GM21360 (cell line): Measurements from ENCODE around the gene GCK.
"Not testable (repeated sequence)": the region's sequence is repeated elsewhere in the genome, so short reads cannot be mapped to it uniquely, and the experiment has no call there.

ENCODE experiments used
- ATAC-seq: cut with Tn5 transposase; IDR thresholded peaks from one replicate; pipeline ENCODE4 v1.9.1; 2021; ENCODE audit warnings: mild to moderate bottlenecking, moderate library complexity; ENCODE audit not compliant: unreplicated experiment

Gene GCK

DNA sequence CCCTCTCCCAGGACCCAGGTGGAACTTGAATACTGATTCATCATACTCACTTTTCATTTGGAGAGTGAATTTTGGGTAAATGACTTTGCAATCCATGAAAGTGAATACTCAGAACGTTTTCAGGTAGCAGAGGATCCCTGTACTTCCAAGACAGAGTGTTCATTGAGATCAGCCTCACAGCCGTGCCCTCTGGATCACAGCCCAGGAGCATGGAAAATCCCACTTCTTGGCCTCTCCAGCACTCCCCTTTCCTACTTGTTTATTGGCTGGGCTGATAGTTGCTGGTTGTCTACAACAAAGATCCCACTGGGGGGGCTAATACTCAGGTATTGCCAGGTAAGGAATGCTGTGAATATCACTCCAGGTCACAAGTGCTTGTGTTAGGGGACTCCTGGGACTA, 5.9 kb downstream of the GCK start:
- ATAC-seq = no peak

- no peak for ATAC-seq
These were observed 6.4 kb downstream of the GCK start for GRCh38 chr7:44182827-44183226.

DNA sequence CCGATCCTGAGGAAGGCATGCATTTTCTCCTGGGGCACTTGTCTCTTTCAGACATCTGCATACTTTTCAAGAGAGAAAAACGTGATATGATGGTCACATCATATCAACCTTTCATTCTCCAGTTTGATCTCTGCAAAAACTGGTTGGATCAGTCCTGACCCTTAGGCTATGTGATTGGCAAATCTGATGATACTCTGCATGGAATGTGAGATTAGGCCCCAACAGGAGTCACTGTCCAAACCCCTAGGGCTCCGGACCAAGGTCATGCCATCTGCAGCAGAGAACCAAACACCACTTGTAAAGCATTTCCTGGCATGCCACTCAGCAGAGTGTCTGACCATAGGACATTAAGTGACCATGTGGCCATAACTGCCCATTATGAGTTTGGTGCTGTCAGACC, 8.6 kb downstream of the GCK start:
- ATAC-seq = no peak

DNA sequence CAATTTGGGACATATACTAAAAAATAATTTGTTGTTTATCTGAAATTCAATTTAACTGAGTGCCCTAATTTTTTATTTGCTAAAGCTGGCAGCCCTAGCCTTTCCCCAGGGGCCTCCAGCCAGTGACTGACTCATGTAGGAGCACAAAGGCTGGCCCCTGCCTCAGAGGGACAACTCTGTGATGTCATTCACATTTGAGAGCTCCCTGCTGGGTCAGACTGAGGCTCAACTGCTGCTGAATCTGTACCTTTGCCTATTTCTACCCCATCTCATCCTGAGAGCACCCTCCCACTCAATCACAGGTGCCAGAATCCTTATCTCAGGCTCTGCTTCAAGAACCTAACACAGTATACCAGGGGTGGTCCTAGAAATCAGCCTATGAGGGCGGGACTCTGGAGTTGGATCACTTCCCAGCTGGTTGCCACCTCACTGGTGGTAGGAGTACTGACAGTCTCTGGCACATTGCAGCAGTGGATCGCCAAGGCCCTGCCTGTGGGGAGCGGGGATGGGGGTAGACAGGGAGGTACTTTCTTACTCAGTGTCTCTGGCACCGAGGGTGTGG, 11.6 kb downstream of the GCK start:
- ATAC-seq = no peak

DNA sequence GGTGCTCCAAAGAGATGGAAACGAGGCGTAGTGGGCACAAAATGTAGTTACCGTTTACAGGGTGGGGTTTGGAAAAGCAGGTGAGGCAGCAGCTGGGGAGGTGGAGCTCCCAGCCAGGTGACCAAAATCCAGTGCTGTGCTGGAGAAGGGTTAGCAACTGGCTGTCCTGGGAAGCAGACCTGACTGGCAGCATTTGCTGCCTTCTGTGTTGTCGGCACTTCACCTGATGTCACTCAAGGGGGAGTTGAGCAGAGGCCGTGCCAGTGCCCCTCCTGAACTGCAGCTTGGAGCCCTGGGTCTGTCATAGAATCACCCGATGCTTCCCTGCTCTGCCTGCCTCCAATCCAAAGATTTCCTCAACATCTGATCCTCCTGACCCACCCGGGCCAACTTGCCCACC, 12.8 kb downstream of the GCK start:
- no peak for ATAC-seq

- ATAC-seq = no peak
These were observed 13.5 kb downstream of the GCK start for GRCh38 chr7:44175730-44176129.

- ATAC-seq = not testable (repeated sequence)
These were observed 14.6 kb downstream of the GCK start for GRCh38 chr7:44174694-44174948.

DNA sequence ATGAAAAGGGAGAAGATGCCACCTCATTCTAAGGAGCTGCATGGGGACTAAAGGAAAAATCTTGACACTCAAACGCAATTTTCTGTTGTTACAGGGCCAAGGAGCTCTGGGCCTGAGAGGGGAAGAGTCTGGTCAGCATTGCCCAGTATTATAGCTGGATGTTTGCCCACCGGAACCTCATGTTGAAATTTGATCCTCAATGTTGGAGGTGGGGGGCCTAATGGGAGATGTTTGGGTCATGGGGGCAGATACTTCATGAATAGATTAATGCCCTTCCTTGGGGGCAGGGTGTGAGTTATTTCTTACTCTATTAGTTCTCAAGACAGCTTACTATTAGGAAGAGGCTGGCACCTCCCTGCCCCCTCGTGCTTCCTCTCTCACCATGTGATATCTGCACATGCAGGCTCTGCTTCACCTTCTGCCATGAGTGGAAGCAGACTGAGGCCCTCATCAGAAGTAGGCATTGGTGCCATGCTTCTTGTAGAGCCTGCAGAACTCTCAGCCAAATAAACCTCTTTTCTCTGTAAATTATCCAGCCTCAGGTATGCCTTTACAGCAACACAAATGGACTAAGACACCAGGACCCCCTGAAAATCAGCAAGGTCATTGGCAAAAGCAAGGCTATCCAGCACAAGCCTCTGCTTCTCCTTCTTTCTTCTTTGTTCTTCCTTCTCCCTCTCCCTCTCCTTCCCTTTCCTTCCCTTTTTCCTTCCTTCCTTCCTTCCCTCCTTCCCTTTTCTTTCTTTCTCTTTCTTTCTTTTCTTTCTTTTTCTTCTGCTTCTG, 15.1 kb downstream of the GCK start:
- no peak for ATAC-seq

GRCh38 chr7:44172803-44173424, 16.3 kb downstream of the GCK start:
- no peak for ATAC-seq

GRCh38 chr7:44172352-44172751, 16.9 kb downstream of the GCK start:
- ATAC-seq = no peak

GRCh38 chr7:44171901-44172300, 17.3 kb downstream of the GCK start:
- ATAC-seq = not testable (repeated sequence)

GRCh38 chr7:44167920-44168319, 21.3 kb downstream of the GCK start:
- ATAC-seq = no peak

DNA sequence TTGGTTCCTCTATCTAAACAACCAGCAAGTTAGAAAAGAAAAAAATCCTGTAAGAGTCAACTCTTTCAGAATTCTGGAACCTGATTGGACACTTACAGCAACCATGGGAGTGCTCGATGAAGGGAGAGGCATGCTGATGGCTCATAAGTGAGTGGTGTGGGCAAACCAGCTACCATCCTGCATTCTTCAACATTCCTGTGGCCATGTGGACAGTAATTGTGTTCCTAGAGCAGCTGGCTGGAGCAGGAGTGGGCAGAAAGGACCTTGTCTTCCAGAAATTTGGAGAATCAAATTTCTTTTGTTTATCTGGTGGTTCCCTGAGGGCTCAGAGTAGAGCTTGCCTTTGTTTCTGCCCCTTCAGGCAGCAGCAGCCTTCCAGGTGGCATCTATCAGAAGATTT, 25.6 kb downstream of the GCK start:
- no peak for ATAC-seq

DNA sequence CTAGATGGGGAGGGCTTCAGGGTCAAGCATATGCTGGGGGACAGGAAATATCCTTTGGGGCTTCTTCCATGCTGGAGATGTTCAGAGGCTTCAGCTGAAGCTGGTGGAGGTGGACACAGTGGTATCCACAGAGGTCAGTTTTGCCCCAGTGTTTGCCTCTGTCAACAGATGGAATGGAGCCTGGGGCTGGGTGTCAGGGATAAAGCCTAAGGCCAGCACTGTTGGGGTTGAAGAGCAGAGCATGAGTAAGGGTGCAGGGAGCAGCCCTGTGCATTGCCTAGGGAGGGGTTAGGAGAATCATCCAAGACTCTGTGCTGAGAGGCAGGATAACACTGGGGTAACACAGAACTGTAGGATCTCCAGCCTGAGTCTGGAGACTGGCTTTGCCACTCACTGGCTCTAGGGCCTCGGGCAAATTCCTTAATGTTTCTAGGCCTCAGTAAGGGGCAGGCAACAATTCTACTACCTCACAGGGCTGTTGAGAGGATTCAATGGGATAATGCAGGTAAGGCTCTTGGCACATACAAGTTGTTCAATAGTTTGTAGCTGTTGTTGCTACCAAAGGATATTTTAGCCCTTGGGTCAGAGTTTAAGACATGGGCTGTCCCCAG, 26.3 kb downstream of the GCK start:
- no peak for ATAC-seq

DNA sequence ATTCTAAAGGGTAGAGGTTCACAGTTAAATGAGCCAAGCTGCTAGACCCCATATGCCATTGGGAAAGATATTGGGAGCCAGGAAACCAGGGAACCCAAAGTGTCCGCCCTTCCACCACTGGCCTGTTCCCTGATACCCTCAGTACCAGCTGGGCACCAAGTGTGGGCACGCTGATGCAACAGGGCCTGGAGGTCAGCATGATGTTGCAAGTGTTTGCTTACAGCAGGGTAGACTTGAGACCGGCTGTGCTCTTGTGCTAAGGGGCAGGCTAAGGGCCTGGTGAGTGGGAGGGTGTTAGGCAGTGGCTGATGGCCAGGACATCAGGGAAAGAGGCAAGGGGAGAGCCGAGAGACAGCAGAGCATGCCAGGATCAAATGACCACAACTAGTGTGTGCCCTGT, 27.1 kb downstream of the GCK start:
- ATAC-seq = no peak

DNA sequence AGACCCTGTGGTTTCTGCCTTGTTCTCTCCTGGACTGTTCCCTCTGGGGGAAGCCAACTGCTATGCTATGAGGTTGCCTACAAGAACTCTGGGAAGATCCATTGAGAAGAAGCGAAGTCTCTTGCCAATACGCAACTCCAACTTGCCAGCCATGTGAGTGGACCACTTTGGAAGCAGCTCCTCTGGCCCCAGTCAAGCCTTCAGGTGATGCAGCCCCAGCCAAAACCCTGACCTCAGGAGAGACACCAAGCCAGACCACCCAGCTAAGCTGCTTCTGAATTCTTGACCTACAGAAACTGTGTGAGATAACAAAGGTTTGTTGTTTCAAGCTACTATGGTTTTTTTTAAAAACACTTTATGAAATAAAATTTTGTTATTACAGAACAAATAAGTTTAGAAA, 27.9 kb downstream of the GCK start:
- no peak for ATAC-seq

- ATAC-seq = no peak
These were observed 29.2 kb downstream of the GCK start for GRCh38 chr7:44159824-44160630.

DNA sequence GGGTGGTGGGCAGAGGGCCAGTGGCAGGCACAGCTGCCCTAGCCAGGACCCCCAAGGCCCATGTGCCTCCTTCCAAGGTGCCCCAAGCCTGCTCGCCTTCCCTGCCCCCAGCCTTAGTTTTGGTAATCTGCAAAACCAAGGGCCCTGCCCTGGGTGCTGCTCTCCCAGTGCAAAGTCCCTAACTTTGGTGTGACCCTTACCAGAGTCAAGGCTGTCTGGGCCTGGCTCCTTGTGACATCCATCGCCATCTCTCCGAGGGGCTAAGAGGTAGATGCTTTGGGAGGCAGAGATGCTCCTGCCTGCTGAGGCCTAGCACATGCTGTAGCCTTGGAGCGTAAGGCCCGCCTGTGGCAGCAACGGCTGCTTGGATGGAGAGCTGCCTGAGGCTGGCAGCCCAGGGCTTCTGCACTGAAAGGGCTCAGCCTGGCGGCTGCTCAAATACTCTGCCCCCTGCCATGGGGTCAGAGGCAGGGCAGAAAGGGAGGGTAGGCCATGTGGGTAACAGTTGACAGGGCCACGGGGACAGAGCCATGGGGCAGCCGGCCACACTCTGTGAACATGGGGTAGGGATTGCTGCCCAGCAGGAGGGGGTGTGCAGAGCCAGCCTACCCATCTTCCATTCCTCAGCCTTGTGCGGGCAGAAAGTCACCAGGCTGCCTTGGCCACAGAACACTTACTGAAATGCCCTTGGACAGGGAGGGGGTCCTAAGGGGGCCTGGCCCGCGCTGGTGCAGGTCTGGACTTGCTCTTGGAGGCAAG, 30.2 kb downstream of the GCK start:
- no peak for ATAC-seq

GRCh38 chr7:44158096-44158872, 31.0 kb downstream of the GCK start:
- no peak for ATAC-seq
